Activated CD8-positive, alpha-beta memory T cell treated with anti-CD3 and anti-CD28 coated beads, Interleukin-2, amount 50 U/mL, for 4 hours (primary cell): ENCODE results near the gene SYNCRIP.
"Not testable (repeated sequence)": the region's sequence is repeated elsewhere in the genome, so short reads cannot be mapped to it uniquely, and the experiment has no call there.

Source experiments
- DNase-seq: peaks from one replicate; pipeline ENCODE4 v3.0.0-alpha.2; 2020

The SYNCRIP gene

GRCh38 chr6:85642774-85643536 is at the start of gene SYNCRIP:
Gene SYNCRIP, minus strand, starts transcription at chr6:85642886. Its CDS starts 1,447 bp downstream, at chr6:85641439.
- DNase-seq, result peak; percentile 99

GRCh38 chr6:85691478-85691877 is 48.8 kb upstream of the SYNCRIP start:
- DNase-seq, result no peak

- no peak for DNase-seq
Measured at GRCh38 chr6:85690071-85690470, 47.4 kb upstream of the SYNCRIP start.

- no peak for DNase-seq
Measured at GRCh38 chr6:85685713-85686112, 43.0 kb upstream of the SYNCRIP start.

GRCh38 chr6:85684809-85685171 is 42.1 kb upstream of the SYNCRIP start:
- no peak for DNase-seq

- DNase-seq, result no peak
Measured at GRCh38 chr6:85684133-85684808, 41.6 kb upstream of the SYNCRIP start.

- not testable (repeated sequence) for DNase-seq
Measured at GRCh38 chr6:85681899-85682298, 39.2 kb upstream of the SYNCRIP start.

GRCh38 chr6:85680388-85680787 is 37.7 kb upstream of the SYNCRIP start:
- no peak for DNase-seq

GRCh38 chr6:85679445-85680123 is 36.9 kb upstream of the SYNCRIP start:
- no peak for DNase-seq

GRCh38 chr6:85678602-85679444 is 36.1 kb upstream of the SYNCRIP start:
- DNase-seq, result peak; percentile 98

- no peak for DNase-seq
Measured at GRCh38 chr6:85678026-85678601, 35.4 kb upstream of the SYNCRIP start.

GRCh38 chr6:85677234-85677956 is 34.7 kb upstream of the SYNCRIP start:
- DNase-seq, result no peak

- DNase-seq, result no peak
Measured at GRCh38 chr6:85676086-85676729, 33.5 kb upstream of the SYNCRIP start.

- no peak for DNase-seq
Measured at GRCh38 chr6:85675030-85675819, 32.5 kb upstream of the SYNCRIP start.

GRCh38 chr6:85674604-85675003 is 31.9 kb upstream of the SYNCRIP start:
- DNase-seq, result no peak

GRCh38 chr6:85673198-85674139 is 30.8 kb upstream of the SYNCRIP start:
- DNase-seq, result no peak

GRCh38 chr6:85672623-85673022 is 29.9 kb upstream of the SYNCRIP start:
- DNase-seq, result no peak

GRCh38 chr6:85672050-85672449 is 29.4 kb upstream of the SYNCRIP start:
- DNase-seq, result no peak

GRCh38 chr6:85670573-85670972 is 27.9 kb upstream of the SYNCRIP start:
- no peak for DNase-seq
